Neuronal stem cell (in vitro differentiated cells): Measurements from ENCODE around the gene SLC22A23.

Source experiments
- DNase-seq: peaks from one replicate; pipeline ENCODE4 v3.0.0-alpha.2; 2013; ENCODE audit warnings: low spot score
- H2AFZ ChIP-seq: one replicate; pipeline ENCODE4 v1.6.1; 2013; ENCODE audit warnings: mild to moderate bottlenecking, low read length, inconsistent platforms
- H2AK5ac ChIP-seq: 2 replicates; pipeline ENCODE4 v1.6.1; 2013; ENCODE audit warnings: low read depth, mild to moderate bottlenecking, inconsistent platforms, low read length, moderate library complexity, mixed read lengths
- H2BK120ac ChIP-seq: 2 replicates; pipeline ENCODE4 v1.6.1; 2013; ENCODE audit warnings: low read depth, mild to moderate bottlenecking, inconsistent platforms, low read length, moderate library complexity, mixed read lengths
- H2BK12ac ChIP-seq: one replicate; pipeline ENCODE4 v1.6.1; 2013; ENCODE audit warnings: low read length, inconsistent platforms
- H2BK15ac ChIP-seq: 2 replicates; pipeline ENCODE4 v1.6.1; 2013; ENCODE audit warnings: mild to moderate bottlenecking, low read length, inconsistent platforms, mixed read lengths
- H2BK5ac ChIP-seq: one replicate; pipeline ENCODE4 v1.6.1; 2013; ENCODE audit warnings: inconsistent platforms, mild to moderate bottlenecking, low read length, moderate library complexity
- H3K14ac ChIP-seq: one replicate; pipeline ENCODE4 v1.6.1; 2013; ENCODE audit warnings: low read length, inconsistent platforms
- H3K18ac ChIP-seq: 2 replicates; pipeline ENCODE4 v1.6.1; 2013; ENCODE audit warnings: low read length, inconsistent platforms
- H3K23ac ChIP-seq: 2 replicates; pipeline ENCODE4 v1.6.1; 2013; ENCODE audit warnings: low read depth, mild to moderate bottlenecking, mixed read lengths, low read length, inconsistent platforms; ENCODE audit not compliant: poor library complexity
- H3K27ac ChIP-seq: replicated peaks from 3 replicates; pipeline ENCODE4 v1.5.1; 2013; ENCODE audit warnings: low read length, inconsistent platforms
- H3K27me3 ChIP-seq, 3 experiments: 2 replicates each; pipeline ENCODE4 v1.6.1; 2013; ENCODE audit warnings: low read length in 3 of 3, mild to moderate bottlenecking in 2 of 3, inconsistent platforms in 1 of 3, low read depth in 1 of 3, mixed read lengths in 1 of 3, moderate library complexity in 1 of 3; ENCODE audit not compliant: control insufficient read depth in 3 of 3, insufficient read depth in 3 of 3
- H3K36me3 ChIP-seq, 2 donors: replicated peaks in 1 of 2; 2 replicates each; pipeline ENCODE4 v1.6.1; 2013; ENCODE audit warnings: low read length in 2 of 2; ENCODE audit not compliant: control insufficient read depth in 2 of 2, insufficient read depth in 2 of 2
- H3K4ac ChIP-seq: 2 replicates; pipeline ENCODE4 v1.6.1; 2013; ENCODE audit warnings: inconsistent platforms, mild to moderate bottlenecking, low read length, moderate library complexity
- H3K4me1 ChIP-seq, 2 donors: 1 replicate in 1 of 2; 2 replicates in 1 of 2; pipeline ENCODE4 v1.6.1; 2013; ENCODE audit warnings: low read length in 2 of 2, low read depth in 1 of 2; ENCODE audit not compliant: control insufficient read depth in 2 of 2, insufficient read depth in 1 of 2
- H3K4me2 ChIP-seq: one replicate; pipeline ENCODE4 v1.6.1; 2013; ENCODE audit warnings: mild to moderate bottlenecking, low read length, inconsistent platforms; ENCODE audit not compliant: insufficient read depth, poor library complexity, severe bottlenecking
- H3K4me3 ChIP-seq, 2 donors: 2 replicates each; pipeline ENCODE4 v1.5.1; 2013; ENCODE audit warnings: low read length in 2 of 2, mild to moderate bottlenecking in 2 of 2, inconsistent platforms in 1 of 2, moderate library complexity in 1 of 2
- H3K79me1 ChIP-seq: one replicate; pipeline ENCODE4 v1.6.1; 2013; ENCODE audit warnings: low read depth, mild to moderate bottlenecking, inconsistent platforms, low read length, moderate library complexity
- H3K9ac ChIP-seq: one replicate; pipeline ENCODE4 v1.6.1; 2013; ENCODE audit warnings: mild to moderate bottlenecking, low read depth, low read length, inconsistent platforms; ENCODE audit not compliant: poor library complexity
- H3K9me3 ChIP-seq, 2 donors: replicated peaks in 1 of 2; 2 replicates each; pipeline versions ENCODE3 to v1.6.1; 2013; ENCODE audit warnings: low read length in 2 of 2, mild to moderate bottlenecking in 2 of 2, inconsistent platforms in 1 of 2, low read depth in 1 of 2, mixed read lengths in 1 of 2, moderate library complexity in 1 of 2; ENCODE audit not compliant: control insufficient read depth in 2 of 2, insufficient read depth in 1 of 2
- H4K8ac ChIP-seq: one replicate; pipeline ENCODE4 v1.6.1; 2013; ENCODE audit warnings: low read depth, mild to moderate bottlenecking, inconsistent platforms, low read length, moderate library complexity
- H4K91ac ChIP-seq: one replicate; pipeline ENCODE4 v1.6.1; 2013; ENCODE audit warnings: low read length, low read depth, mild to moderate bottlenecking, inconsistent platforms; ENCODE audit not compliant: poor library complexity
- WGBS, 2 donors: extraction: QIAGEN DNeasy Blood & Tissue Kit; methylation state at CpG; one replicate each; pipeline ENCODE4 v1.1.7; 2013; ENCODE audit warnings: missing lambda C conversion rate in 2 of 2, mixed read lengths in 1 of 2; ENCODE audit not compliant: insufficient read length in 2 of 2, insufficient replicate concordance in 1 of 2; ENCODE audit errors: extremely low coverage in 2 of 2; 5-methylcytosine and 5-hydroxymethylcytosine counted together

Gene SLC22A23

GRCh38 chr6:3449321-3449720 lies 7.5 kb downstream of the SLC22A23 start:
- no peak overlapping the region for H3K23ac ChIP-seq
- 100% methylated on average over 1 of the region's 2 CpGs; no CpG with 5 or more reads in 1 of the 2 donors for WGBS, 2 donors
- no peak overlapping the region for H2BK12ac ChIP-seq
- H4K8ac ChIP-seq, result no peak overlapping the region
- H3K4me2 ChIP-seq, result no peak overlapping the region
- peaks cover 0 to 14% (median 0%) of the 10 kb centered on the region in 3 experiments for H3K27me3 ChIP-seq
- H3K27ac ChIP-seq, result no peak overlapping the region
- no peaks in the 10 kb centered on the region for H3K9me3 ChIP-seq
- no peak overlapping the region for H3K9ac ChIP-seq
- no peak overlapping the region for H2BK120ac ChIP-seq
- no peak overlapping the region for H3K18ac ChIP-seq
- no peak for DNase-seq
- H4K91ac ChIP-seq, result no peak overlapping the region
- H3K36me3 ChIP-seq, result peaks cover 0 to 4% of the 10 kb centered on the region in 2 donors
- H2AFZ ChIP-seq, result no peak overlapping the region
- no peak overlapping the region for H3K4ac ChIP-seq
- H2AK5ac ChIP-seq, result no peak overlapping the region
- H2BK5ac ChIP-seq, result no peak overlapping the region
- no peak overlapping the region for H3K4me3 ChIP-seq
- peaks cover 7 to 18% of the 10 kb centered on the region in 2 donors for H3K4me1 ChIP-seq
- H3K79me1 ChIP-seq, result no peaks in the 10 kb centered on the region
- no peak overlapping the region for H3K14ac ChIP-seq
- no peak overlapping the region for H2BK15ac ChIP-seq

GRCh38 chr6:3447005-3447404 lies 9.8 kb downstream of the SLC22A23 start:
- Histone ChIP-seq H3K9me3 (no peaks in the 10 kb centered on the region), H4K8ac (no peak overlapping the region), H3K18ac (no peak overlapping the region), H3K4me2 (no peak overlapping the region), H2AK5ac (no peak overlapping the region), H3K9ac (no peak overlapping the region), H2BK120ac (no peak overlapping the region), H2AFZ (no peak overlapping the region), H3K4me3 (no peak overlapping the region), H3K36me3 (peaks cover 0 to 4% of the 10 kb centered on the region in 2 donors), H3K79me1 (no peaks in the 10 kb centered on the region), H3K23ac (peak overlapping the region; percentile 12), H3K27me3 (peaks cover 0 to 2% (median 0%) of the 10 kb centered on the region in 3 experiments), H2BK15ac (no peak overlapping the region), H4K91ac (no peak overlapping the region), H3K4me1 (peaks cover 15 to 18% of the 10 kb centered on the region in 2 donors), H3K27ac (no peak overlapping the region), H2BK12ac (no peak overlapping the region), H3K4ac (no peak overlapping the region), H2BK5ac (no peak overlapping the region), H3K14ac (no peak overlapping the region)
- no peak for DNase-seq
- no CpG with 5 or more reads among the region's 6 CpGs for WGBS, 2 donors

- Histone ChIP-seq H2BK120ac (no peak overlapping the region), H2AK5ac (no peak overlapping the region), H3K23ac (no peak overlapping the region), H2AFZ (no peak overlapping the region), H3K79me1 (no peaks in the 10 kb centered on the region), H3K4ac (no peak overlapping the region), H3K9me3 (peaks cover 0 to 2% of the 10 kb centered on the region in 2 donors), H2BK12ac (no peak overlapping the region), H3K18ac (no peak overlapping the region), H3K27ac (no peak overlapping the region), H4K8ac (no peak overlapping the region), H2BK15ac (no peak overlapping the region), H3K27me3 (peaks cover 0 to 2% (median 0%) of the 10 kb centered on the region in 3 experiments), H3K4me3 (no peak overlapping the region), H3K9ac (no peak overlapping the region), H3K14ac (no peak overlapping the region), H3K36me3 (peaks cover 0 to 2% of the 10 kb centered on the region in 2 donors), H3K4me1 (peaks cover 15 to 18% of the 10 kb centered on the region in 2 donors), H2BK5ac (no peak overlapping the region), H3K4me2 (no peak overlapping the region), H4K91ac (no peak overlapping the region)
- WGBS, 2 donors, result no CpG with 5 or more reads among the region's 4 CpGs
- DNase-seq, result no peak
These were observed 10.7 kb downstream of the SLC22A23 start for GRCh38 chr6:3446184-3446583.

GRCh38 chr6:3444276-3445088 lies 12.4 kb downstream of the SLC22A23 start:
- peak overlapping the region; percentile 77 for H2BK12ac ChIP-seq
- no peak overlapping the region for H4K8ac ChIP-seq
- H3K27ac ChIP-seq, result no peak overlapping the region
- H3K4me3 ChIP-seq, result no peak overlapping the region
- peaks cover 0 to 2% (median 0%) of the 10 kb centered on the region in 3 experiments for H3K27me3 ChIP-seq
- DNase-seq, result no peak
- H3K23ac ChIP-seq, result no peak overlapping the region
- H3K79me1 ChIP-seq, result no peaks in the 10 kb centered on the region
- H3K4me1 ChIP-seq, result peaks cover 15 to 18% of the 10 kb centered on the region in 2 donors
- H2BK5ac ChIP-seq, result no peak overlapping the region
- no peak overlapping the region for H3K4me2 ChIP-seq
- H2BK120ac ChIP-seq, result peak overlapping the region; percentile 55
- H2BK15ac ChIP-seq, result no peak overlapping the region
- peak overlapping the region; percentile 4 for H2AK5ac ChIP-seq
- WGBS, 2 donors, result no CpG with 5 or more reads among the region's 18 CpGs
- no peak overlapping the region for H4K91ac ChIP-seq
- peaks cover 0 to 2% of the 10 kb centered on the region in 2 donors for H3K36me3 ChIP-seq
- H3K9ac ChIP-seq, result no peak overlapping the region
- H3K4ac ChIP-seq, result no peak overlapping the region
- peak overlapping the region; percentile 0 for H2AFZ ChIP-seq
- no peak overlapping the region for H3K14ac ChIP-seq
- H3K18ac ChIP-seq, result peak overlapping the region; percentile 66
- H3K9me3 ChIP-seq, result peaks cover 0 to 2% of the 10 kb centered on the region in 2 donors
